Stimulated activated naive CD4-positive, alpha-beta T cell (primary cell): ENCODE results near the gene P2RX2.

Experiments
- DNase-seq, 6 experiments: peaks; one replicate each; lab custom pipeline; 2025; lab: John Stamatoyannopoulos, UW

Gene P2RX2

GRCh38 chr12:132638541-132639408, 20.2 kb downstream of the P2RX2 start:
- no peak for DNase-seq

DNA sequence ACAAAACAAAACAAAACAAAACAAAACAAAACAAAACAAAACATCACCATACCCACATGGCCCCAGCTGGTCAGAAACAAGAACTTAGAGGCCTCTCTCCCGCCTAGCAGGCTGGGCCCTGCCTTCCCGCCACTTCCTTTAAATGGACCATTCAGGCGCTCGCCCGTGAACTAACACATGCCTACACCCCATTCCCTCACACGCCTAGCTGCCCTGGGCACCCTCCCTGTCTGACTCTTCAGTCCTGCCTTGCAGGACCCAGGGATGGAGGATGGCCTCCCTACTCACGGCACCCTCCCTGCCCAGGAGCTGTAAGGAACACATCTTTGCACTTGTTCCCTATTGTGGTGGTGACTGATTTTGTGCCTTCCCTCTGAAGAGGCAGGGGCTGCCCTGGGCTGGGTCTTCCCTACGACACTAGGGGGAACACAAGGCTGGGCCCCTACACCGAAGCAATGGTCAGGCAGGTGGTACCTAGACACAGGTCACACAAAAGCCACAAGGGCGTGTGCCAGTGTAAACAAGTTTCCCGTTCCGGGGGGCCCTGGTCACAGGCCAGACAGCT, 21.5 kb downstream of the P2RX2 start:
- DNase-seq = no peak

DNA sequence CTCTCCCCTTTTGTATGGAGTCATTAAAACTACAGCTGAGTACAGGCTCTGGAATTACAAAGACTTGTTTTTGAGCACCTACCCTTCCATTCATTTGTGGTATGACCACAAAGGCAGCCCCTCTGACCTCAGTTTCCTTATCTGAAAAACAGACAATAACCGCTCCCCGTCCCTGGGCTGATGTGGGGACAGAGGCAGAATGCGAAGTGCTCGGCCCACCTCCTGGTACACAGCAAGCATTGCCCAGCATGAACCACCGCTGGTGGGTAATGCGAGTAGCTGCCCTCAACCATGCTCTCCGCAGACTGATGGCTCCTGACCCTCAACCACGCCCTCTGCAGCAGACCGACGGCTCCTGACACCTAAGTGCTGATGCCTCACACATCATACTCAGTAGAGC, 22.4 kb downstream of the P2RX2 start:
- no peak for DNase-seq

GRCh38 chr12:132641811-132642650, 23.5 kb downstream of the P2RX2 start:
- no peak for DNase-seq

DNA sequence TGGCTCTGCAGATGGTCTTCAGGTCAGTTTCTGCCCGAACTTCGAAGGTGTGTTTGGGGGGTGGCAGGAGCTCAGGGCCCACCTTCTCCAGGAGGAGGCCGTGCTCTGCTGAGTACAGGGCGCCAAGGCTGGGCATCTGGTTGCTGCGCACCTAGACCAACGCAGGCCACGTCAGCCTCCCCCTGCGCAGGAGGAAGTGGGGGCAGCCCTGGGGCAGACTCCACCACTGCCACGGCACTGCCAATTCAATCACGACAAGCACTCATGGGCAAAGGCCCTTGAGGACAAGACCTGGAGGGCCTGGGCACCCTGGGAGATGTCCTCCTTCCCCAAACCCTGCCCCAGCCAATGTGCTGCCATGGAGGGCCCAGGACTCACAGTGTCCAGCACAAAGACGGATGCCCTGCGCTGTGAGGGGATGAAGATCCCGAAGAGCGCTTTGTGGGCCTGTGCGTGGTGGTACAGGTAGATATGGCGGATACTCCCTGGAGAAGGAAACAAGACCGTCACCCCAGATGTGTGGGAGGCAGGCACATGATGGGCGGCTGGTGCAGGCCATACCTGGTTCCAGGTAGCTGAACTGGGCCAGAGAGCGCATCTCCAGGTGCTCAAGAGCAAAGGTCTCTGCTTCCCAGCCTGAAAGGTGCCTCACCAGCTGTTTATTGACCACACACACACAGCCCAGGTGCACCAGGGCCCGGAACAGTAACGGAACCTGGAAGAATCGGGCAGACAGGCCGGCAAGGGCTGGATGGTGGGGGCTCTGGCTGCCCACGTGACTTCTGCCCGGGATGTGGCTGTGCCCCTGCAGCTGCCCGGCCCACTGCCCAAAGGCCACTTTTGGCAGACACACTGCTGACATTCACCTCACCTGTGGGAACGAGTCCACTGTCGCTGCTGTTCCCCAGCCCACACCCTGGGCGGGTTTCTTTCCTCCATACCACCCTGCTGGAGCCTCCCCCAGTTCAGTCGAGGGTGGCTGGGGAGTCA, 24.6 kb downstream of the P2RX2 start:
- DNase-seq = no peak

GRCh38 chr12:132646850-132647249, 28.3 kb downstream of the P2RX2 start:
- no peak for DNase-seq

DNA sequence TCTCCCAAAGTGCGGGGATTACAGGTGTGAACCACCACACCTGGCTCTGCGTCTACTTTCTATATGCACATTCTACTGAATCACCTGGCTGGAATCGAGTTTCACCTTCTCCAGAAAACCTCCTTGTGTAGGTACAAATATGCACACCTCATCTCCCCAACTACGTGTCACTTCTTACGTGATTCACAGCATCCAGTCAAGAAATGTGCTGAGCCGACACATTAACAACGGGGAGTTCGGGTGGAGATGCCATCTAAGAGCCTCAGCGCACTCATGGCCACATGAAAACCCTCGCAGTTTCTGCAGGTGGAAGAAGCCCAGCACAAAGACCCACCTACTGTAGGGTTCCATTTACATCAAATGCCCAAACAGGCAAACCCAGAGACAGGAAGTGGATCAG, 29.3 kb downstream of the P2RX2 start:
- DNase-seq = no peak

DNA sequence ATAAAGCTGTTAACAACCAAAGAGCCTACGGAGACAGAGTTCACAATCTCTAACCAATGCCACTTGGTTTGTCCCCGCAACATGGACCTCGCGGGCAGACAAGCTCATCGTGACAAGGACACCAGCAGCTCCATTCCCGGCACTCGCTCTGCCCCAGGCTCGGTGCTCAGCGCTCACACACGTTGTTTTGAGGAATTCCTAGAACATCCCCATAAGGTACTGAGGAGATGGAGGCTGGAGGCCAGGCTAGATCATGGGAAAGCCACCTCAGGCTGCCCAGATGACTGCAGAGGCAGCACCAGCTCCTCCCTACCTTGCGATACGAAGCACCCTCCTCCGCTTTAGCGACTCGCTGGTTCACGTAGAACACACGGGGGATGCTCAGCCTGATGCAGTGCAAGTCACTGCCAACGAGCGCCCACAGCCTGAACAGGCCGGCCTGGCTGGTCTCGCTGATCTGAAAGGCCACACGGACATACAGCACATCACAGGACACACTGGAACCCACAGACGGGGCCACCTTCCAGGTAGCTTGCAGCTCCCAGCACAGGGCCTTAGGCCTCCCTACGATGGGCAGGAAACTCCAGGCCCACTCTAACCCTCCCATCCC, 30.1 kb downstream of the P2RX2 start:
- DNase-seq = no peak

GRCh38 chr12:132649226-132649945, 30.8 kb downstream of the P2RX2 start:
- no peak for DNase-seq

GRCh38 chr12:132651444-132652100, 33.0 kb downstream of the P2RX2 start:
- no peak for DNase-seq

DNA sequence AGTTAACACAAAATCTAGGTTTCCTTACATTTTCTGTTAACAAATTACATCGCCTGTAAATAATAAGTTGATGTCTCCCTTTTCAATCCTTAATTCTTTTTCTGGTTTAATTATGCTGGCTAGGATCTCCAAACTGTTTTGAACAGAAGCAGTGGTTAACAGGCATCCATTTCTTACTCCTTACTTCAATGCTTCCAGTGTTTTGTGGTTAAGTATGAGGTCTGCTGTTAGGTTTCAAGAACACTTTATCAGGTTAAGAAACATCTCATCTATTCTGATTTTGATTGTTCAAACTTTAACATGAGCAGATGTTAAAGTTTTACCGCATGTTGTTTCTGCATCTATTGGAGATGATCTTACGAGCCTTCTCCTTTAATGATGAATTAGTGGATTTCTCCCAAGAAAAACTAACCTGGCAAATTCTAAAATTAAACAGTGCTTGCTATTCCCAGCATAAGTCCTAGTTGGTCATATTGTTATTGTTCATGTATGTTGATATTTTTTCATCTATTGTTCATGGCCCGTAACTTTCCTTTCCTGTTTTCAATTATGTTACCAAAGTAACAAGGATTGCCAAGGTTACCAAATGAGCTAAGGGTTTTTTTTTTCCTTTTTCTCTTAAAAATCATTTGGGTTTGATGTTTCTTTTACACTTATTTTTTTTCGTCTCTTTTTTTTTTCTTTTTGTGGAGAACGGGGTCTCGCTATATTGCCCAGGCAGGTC, 35.2 kb downstream of the P2RX2 start:
- no peak for DNase-seq

- DNase-seq = no peak
Observed at GRCh38 chr12:132657004-132657727, 38.6 kb downstream of the P2RX2 start.

DNA sequence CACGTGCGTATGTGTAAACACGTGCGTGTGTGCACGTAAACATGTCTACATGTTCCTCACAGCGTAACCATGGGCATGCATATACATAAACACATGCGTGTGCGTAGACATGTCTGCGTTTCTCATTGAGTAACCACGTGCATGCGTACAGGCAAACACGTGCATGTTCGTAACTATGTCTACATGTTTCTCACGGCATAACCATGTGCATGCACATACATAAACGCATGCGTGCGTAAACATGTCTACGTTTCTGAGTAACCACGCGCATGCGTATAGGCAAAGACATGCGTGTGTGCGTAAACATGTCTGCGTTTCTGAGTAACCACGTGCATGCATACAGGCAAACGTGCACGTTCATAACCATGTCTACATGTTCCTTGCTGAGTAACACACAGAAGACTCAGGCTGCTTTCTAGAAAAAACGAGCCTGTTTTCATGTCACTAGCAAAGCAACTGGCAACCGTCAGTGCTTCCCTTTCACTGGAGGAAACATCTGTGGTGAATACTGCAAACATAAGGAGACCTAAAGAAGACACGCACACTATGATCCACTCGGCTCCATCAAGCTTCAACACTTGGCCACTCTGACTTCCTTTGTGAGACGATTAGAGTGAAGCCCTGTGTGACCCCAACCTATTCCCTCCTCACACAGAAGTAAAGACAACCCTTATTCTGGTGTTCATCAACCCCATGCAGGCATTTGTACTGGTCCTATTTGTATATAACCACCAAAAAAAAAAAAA, 39.7 kb downstream of the P2RX2 start:
- no peak for DNase-seq

- DNase-seq = no peak
Observed at GRCh38 chr12:132659146-132659545, 40.6 kb downstream of the P2RX2 start.

- peak in 1 of 6 experiments; percentile 11 for DNase-seq
Observed at GRCh38 chr12:132660052-132660451, 41.5 kb downstream of the P2RX2 start.

DNA sequence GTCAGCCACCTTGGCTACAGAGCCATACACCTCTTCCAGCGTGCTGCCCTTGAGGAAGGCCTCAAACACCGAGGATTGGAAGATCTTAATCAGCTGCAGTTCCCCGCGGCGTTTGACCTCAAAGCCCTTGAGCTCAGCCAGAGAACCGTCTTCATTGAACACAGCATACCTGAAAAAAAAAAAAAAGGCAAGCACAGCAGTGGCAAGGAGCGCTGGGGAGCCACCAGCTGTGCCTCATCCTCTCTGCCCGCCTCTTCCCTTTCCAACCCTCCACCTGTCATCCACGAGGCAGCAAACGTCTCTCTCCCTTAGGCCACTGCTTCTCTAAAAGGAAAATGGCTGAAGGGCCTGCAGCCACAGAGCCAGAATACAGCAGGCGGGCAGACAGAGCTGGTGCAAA, 42.4 kb downstream of the P2RX2 start:
- no peak for DNase-seq

DNA sequence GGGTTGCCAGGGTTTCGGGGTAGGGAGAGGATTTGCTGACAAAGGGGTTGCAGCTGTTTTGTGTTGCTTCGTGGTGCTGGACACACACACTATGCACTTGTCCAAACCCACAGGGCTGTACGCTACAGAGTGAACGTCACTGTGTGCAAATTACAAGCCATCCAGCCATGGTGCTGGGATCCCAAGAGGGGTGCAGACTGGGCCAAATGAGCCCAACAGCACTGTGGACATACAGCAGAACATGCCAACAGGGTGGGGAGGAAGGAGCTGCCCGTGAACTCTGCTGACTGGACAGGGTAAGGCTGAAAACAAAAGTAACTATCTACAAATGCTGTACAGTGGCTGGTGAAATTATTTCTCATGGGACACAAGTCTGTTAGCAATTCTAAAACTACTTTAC, 43.4 kb downstream of the P2RX2 start:
- no peak for DNase-seq
